GM12878 (cell line): ENCODE data around the gene KPNA3. TPM values are rescaled to one million over a fixed set of nuclear protein-coding genes. Genes with fewer than 3 reads are reported as not detected.

Source experiments
- ATAC-seq: fragments of 200-7000 bp; cut with Tn5 transposase; 3 replicates; pipeline ENCODE4 v1.9.1; 2020; ENCODE audit warnings: mild to moderate bottlenecking, moderate library complexity
- BruUV-seq: library from RNA; stranded (reverse); fragments of 400-500 nt; replicated peaks from 2 replicates; lab custom pipeline; 2021; lab: Mats Ljungman, UMichigan
- CTCF ChIA-PET: fragments of 300-600 bp; sonication (Branson Sonifier 250); formaldehyde crosslinking; extraction: SDS; loops from one replicate; lab custom pipeline; 2021; ENCODE audit warnings: inconsistent platforms; lab: Yijun Ruan, JAX
- POLR2A ChIA-PET: fragments of 350-600 bp; formaldehyde crosslinking; extraction: SDS; loops from one replicate; lab custom pipeline; 2021; ENCODE audit warnings: inconsistent platforms; lab: Charles Lee
- RAD21 ChIA-PET: fragments of 300-600 bp; sonication (Branson Sonifier 250); formaldehyde crosslinking; loops from one replicate; lab custom pipeline; 2023; ENCODE audit warnings: antibody characterized with exemption; ENCODE audit not compliant: unreplicated experiment; lab: Charles Lee
- SMC1A ChIA-PET: fragments of 300-600 bp; sonication (Branson Sonifier 250); formaldehyde crosslinking; loops from one replicate; lab custom pipeline; 2023; ENCODE audit not compliant: unreplicated experiment, uncharacterized antibody; lab: Charles Lee
- DNase-seq: peaks from one replicate; pipeline ENCODE4 v3.0.0-alpha.2; 2011; ENCODE audit warnings: low read depth, low spot score
- FAIRE-seq: peaks from 3 replicates; lab custom pipeline; 2011; peaks lifted over from hg19 to GRCh38; lab: Jason Lieb, UNC
- H2AFZ ChIP-seq: 2 replicates; pipeline ENCODE4 v1.6.0; 2011; ENCODE audit warnings: low read depth, low read length, control low read depth; ENCODE audit not compliant: control insufficient read depth
- H3K27ac ChIP-seq: 2 replicates; pipeline ENCODE4 v1.5.1; 2011; ENCODE audit warnings: control low read depth; ENCODE audit not compliant: control insufficient read depth, insufficient read depth
- H3K27me3 ChIP-seq, 2 experiments: replicated peaks in 1 of 2; 2 replicates each; pipeline versions ENCODE4 v1.6.0 to v1.6.1; 2011; ENCODE audit warnings: low read length in 1 of 2; ENCODE audit not compliant: control insufficient read depth in 2 of 2, insufficient read depth in 2 of 2
- H3K36me3 ChIP-seq, 2 experiments: 2 replicates each; pipeline ENCODE4 v1.5.1; 2011; ENCODE audit warnings: low read length in 1 of 2; ENCODE audit not compliant: control insufficient read depth in 2 of 2, insufficient read depth in 2 of 2
- H3K4me1 ChIP-seq: 2 replicates; pipeline ENCODE4 v1.6.1; 2011; ENCODE audit warnings: mild to moderate bottlenecking, low read length, moderate library complexity, mixed read lengths; ENCODE audit not compliant: control insufficient read depth, insufficient read depth
- H3K4me2 ChIP-seq: 2 replicates; pipeline ENCODE4 v1.6.0; 2011; ENCODE audit warnings: control low read depth; ENCODE audit not compliant: control insufficient read depth, insufficient read depth
- H3K4me3 ChIP-seq: fragments of 200-600 bp; sonication (generic); 2 replicates; pipeline ENCODE4 v1.5.1; 2016
- H3K79me2 ChIP-seq: 2 replicates; pipeline ENCODE4 v1.6.0; 2011; ENCODE audit warnings: low read length; ENCODE audit not compliant: control insufficient read depth, insufficient read depth
- H3K9ac ChIP-seq: 2 replicates; pipeline ENCODE4 v1.8.0; 2011; ENCODE audit warnings: low read length, control low read depth, mixed read lengths; ENCODE audit not compliant: control insufficient read depth, insufficient read depth
- H3K9me3 ChIP-seq: replicated peaks from 3 replicates; pipeline ENCODE4 v1.5.1; 2011; ENCODE audit warnings: mild to moderate bottlenecking, low read length; ENCODE audit not compliant: control insufficient read depth, insufficient read depth
- H4K20me1 ChIP-seq: 2 replicates; pipeline ENCODE4 v1.6.0; 2011; ENCODE audit not compliant: control insufficient read depth, insufficient read depth
- BCL11A ChIP-seq: IDR thresholded peaks from 2 replicates; pipeline ENCODE4 v1.6.1; 2011; ENCODE audit warnings: low read depth, low read length
- FOXM1 ChIP-seq: IDR thresholded peaks from 2 replicates; pipeline ENCODE4 v1.6.1; 2012; ENCODE audit warnings: low read depth, mild to moderate bottlenecking, inconsistent platforms, low read length, moderate library complexity
- HDAC6 ChIP-seq: fragments of 200-600 bp; sonication (generic); IDR thresholded peaks from one replicate; pipeline ENCODE4 v1.8.0; 2017; ENCODE audit warnings: antibody characterized with exemption; ENCODE audit not compliant: unreplicated experiment
- POLR2A ChIP-seq: IDR thresholded peaks from 2 replicates; pipeline ENCODE4 v1.6.1; 2011; ENCODE audit warnings: low read depth, mild to moderate bottlenecking, low read length
- TCF7 ChIP-seq: IDR thresholded peaks from 2 replicates; pipeline ENCODE4 v1.6.1; 2014; ENCODE audit warnings: antibody characterized with exemption, borderline replicate concordance
- YBX1 ChIP-seq: fragments of 450-650 bp; IDR thresholded peaks from 2 replicates; pipeline ENCODE4 v1.6.1; 2016; ENCODE audit warnings: antibody characterized with exemption
- WGBS: methylation state at CpG from one replicate; pipeline ENCODE4 v1.1.6; 2016; ENCODE audit warnings: low lambda C conversion rate; ENCODE audit not compliant: insufficient replicate concordance, insufficient coverage; ENCODE audit errors: missing lambda C conversion rate; 5-methylcytosine and 5-hydroxymethylcytosine counted together
- in situ Hi-C: fragments of 300-500 bp; cut with MboI; formaldehyde crosslinking; loops from 9 replicates; pipeline ENCODE4 v1.14.3; 2018; ENCODE audit warnings: mixed read lengths
- intact Hi-C: fragments of 100-400 bp; cut with micrococcal nuclease; formaldehyde crosslinking; loops from one replicate; pipeline ENCODE4 v1.14.2; 2022; ENCODE audit not compliant: unreplicated experiment
- polyA plus RNA-seq, 11 experiments: library from polyadenylated mRNA; depleted of rRNA in 4 of 11; unstranded in 6 of 11; stranded (reverse) in 5 of 11; fragments of >200 nt; fragmentation: Nextera tagmentation in 4 of 11; fragmentation: Illumina TruSeq in 1 of 11; extraction: Ambion mirVana in 4 of 11; extraction: Trizol in 1 of 11; gene quantifications; 1 replicate in 1 of 11; 2 replicates in 10 of 11; pipeline versions ENCODE4 v1.2.1 to v1.2.3, GENCODE V29; 2011 to 2016; ENCODE audit warnings: inconsistent platforms in 2 of 11, missing spikeins in 2 of 11, low read depth in 1 of 11
- total RNA-seq, 4 experiments: library from RNA; depleted of rRNA in 3 of 4; stranded (reverse); fragments of >200 nt in 3 of 4; fragmentation: Illumina TruSeq in 1 of 4; extraction: Trizol in 1 of 4; gene quantifications; 2 replicates each; pipeline versions ENCODE4 v1.2.1 to v1.2.3, GENCODE V29; 2013 to 2021
- TF ChIP-seq, protein P1 (sequence below), 3 experiments: IDR thresholded peaks in 2 of 3; conservative IDR thresholded peaks in 1 of 3; 2 replicates each; pipeline ENCODE4 v1.5.1; 2011; ENCODE audit warnings: low read depth in 3 of 3, low read length in 3 of 3, mild to moderate bottlenecking in 3 of 3, control low read depth in 2 of 3, moderate library complexity in 2 of 3, inconsistent platforms in 1 of 3, mixed read lengths in 1 of 3; ENCODE audit not compliant: control insufficient read depth in 2 of 3, insufficient read depth in 1 of 3; ENCODE audit errors: extremely low read depth in 1 of 3
- TF ChIP-seq, protein P2 (sequence below): IDR thresholded peaks from 2 replicates; pipeline ENCODE4 v1.6.1; 2011; ENCODE audit warnings: low read depth, low read length, improper control_type of control experiment, borderline replicate concordance
- TF ChIP-seq, protein P3 (sequence below): IDR thresholded peaks from 2 replicates; pipeline ENCODE4 v1.6.1; 2011; ENCODE audit warnings: borderline replicate concordance, low read depth, mild to moderate bottlenecking, moderate library complexity, mixed read lengths, low read length; ENCODE audit not compliant: insufficient read depth; ENCODE audit errors: extremely low read length

Gene KPNA3
- total and polyA plus RNA-seq, 10 of the 15 experiments (the other 5 are each of a cell fraction or from before 2014, with no cell fraction given): 23.3 to 50.5 (median 31.1) TPM

DNA sequence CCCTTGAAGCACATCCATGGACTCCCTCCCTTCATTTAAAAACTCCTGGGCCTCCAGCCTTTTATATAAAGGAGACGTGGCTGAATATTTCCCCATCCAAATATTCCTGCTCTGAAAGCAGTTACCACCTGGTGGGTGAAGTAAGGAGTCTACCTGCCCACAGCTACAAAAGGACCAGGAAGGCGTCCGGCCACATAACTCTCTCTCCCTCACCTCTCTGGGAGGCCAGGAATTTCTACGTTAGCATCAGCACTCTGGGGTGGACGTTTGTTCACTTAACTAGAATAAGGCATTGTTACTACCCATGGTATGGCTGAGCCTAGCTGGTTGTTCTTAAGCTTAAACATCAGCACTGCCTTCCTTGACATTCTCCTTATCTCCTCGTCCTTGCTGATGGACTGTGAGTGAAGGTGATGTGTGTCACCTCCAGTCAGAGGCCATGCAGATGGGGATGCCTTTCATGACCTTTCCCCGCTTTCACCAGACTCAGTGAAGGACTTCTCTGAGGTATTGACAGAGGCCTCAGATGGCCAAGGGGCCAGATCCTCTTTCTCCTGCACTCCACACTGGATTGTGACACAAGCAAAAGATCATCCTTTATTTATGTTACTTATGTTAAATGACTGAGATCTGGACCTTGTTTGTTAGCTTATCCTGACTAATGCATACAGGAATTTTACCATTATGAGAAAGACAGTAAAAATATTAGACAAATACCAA, 22.2 kb upstream of the KPNA3 start:
- intact Hi-C loops: no loop called here
- no peak overlapping the region for H3K27ac ChIP-seq
- no peaks in the 10 kb centered on the region for H3K9me3 ChIP-seq
- DNase-seq (no peak), FAIRE-seq (no peak), ATAC-seq (no peak)
- RAD21 ChIA-PET: no interaction called here
- whole genome bisulfite sequencing: 16% methylated on average over 7 of the region's 7 CpGs
- in situ Hi-C loops: no loop called here
- TF ChIP-seq BCL11A: no peak
- POLR2A ChIA-PET: no interaction called here
- no peaks in the 10 kb centered on the region for H3K79me2 ChIP-seq
- H3K4me2 ChIP-seq: no peak overlapping the region
- no peaks in the 10 kb centered on the region for H3K36me3 ChIP-seq
- BruUV-seq: no TSS peak
- CTCF ChIA-PET: interaction anchor here (1.1 kb wide), 1 partner anchor 8 kb away, joined by 4 read pairs; no protein-coding TSS in a partner anchor
- SMC1A ChIA-PET: no interaction called here
- H3K27me3 ChIP-seq: peaks cover 0 to 2% of the 10 kb centered on the region in 2 experiments; a peak in 1 of 4 replicates
- no peak overlapping the region for H3K9ac ChIP-seq
- H4K20me1 ChIP-seq: no peaks in the 10 kb centered on the region
- H3K4me3 ChIP-seq: no peak overlapping the region
- no peak overlapping the region for H2AFZ ChIP-seq
- no peaks in the 10 kb centered on the region for H3K4me1 ChIP-seq

DNA sequence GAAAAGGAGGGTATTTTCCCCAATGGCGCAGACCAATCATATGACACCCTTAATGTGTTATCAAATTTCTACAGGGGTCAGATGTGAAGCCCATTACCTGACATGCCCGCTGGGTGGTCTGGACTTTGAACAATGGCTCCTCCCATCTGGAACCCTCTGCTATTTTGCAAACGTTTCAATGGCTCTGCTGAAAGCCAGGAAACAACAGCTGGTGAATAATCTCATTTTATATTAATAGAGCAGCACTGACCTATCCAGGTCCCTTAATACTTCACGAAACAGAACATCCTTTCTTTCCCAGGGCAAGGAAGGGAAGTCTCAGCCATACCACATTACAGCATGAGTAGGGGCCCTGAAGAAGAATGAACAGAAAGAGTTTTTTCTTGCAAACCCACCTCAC, 20.3 kb upstream of the KPNA3 start:
- ATAC-seq (no peak), DNase-seq (no peak), FAIRE-seq (no peak)
- H3K27ac ChIP-seq: no peak overlapping the region
- H3K27me3 ChIP-seq: peaks cover 0 to 2% of the 10 kb centered on the region in 2 experiments; a peak in 2 of 4 replicates
- RAD21 ChIA-PET: no interaction called here
- POLR2A ChIA-PET: no interaction called here
- in situ Hi-C loops: no loop called here
- H3K36me3 ChIP-seq: no peaks in the 10 kb centered on the region
- H4K20me1 ChIP-seq: no peaks in the 10 kb centered on the region
- no TSS peak for BruUV-seq
- SMC1A ChIA-PET: interaction anchor here (0.9 kb wide), 1 partner anchor 11 kb away, joined by 5 read pairs; no protein-coding TSS in a partner anchor
- no peaks in the 10 kb centered on the region for H3K4me1 ChIP-seq
- H3K4me3 ChIP-seq: no peak overlapping the region
- no peak overlapping the region for H2AFZ ChIP-seq
- WGBS: 26% methylated on average over 4 of the region's 4 CpGs
- H3K79me2 ChIP-seq: no peaks in the 10 kb centered on the region
- H3K9ac ChIP-seq: no peak overlapping the region
- H3K9me3 ChIP-seq: no peaks in the 10 kb centered on the region
- no peak overlapping the region for H3K4me2 ChIP-seq
- CTCF ChIA-PET: no interaction called here
- intact Hi-C loops: no loop called here
- TF ChIP-seq FOXM1 (no peak), YBX1 (no peak), TCF7 (no peak), HDAC6 (no peak), POLR2A (no peak)
- TF ChIP-seq, protein P1, sequence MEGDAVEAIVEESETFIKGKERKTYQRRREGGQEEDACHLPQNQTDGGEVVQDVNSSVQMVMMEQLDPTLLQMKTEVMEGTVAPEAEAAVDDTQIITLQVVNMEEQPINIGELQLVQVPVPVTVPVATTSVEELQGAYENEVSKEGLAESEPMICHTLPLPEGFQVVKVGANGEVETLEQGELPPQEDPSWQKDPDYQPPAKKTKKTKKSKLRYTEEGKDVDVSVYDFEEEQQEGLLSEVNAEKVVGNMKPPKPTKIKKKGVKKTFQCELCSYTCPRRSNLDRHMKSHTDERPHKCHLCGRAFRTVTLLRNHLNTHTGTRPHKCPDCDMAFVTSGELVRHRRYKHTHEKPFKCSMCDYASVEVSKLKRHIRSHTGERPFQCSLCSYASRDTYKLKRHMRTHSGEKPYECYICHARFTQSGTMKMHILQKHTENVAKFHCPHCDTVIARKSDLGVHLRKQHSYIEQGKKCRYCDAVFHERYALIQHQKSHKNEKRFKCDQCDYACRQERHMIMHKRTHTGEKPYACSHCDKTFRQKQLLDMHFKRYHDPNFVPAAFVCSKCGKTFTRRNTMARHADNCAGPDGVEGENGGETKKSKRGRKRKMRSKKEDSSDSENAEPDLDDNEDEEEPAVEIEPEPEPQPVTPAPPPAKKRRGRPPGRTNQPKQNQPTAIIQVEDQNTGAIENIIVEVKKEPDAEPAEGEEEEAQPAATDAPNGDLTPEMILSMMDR (IDR thresholded peaks at IDR 0.05 in 2 of 3, conservative IDR thresholded peaks at IDR 0.05 in 1 of 3; ENCODE audit: control insufficient read depth in 2 of 3, extremely low read depth in 1 of 3, insufficient read depth in 1 of 3, low read depth in 3 of 3, low read length in 3 of 3): no peak
- TF ChIP-seq, protein P2, sequence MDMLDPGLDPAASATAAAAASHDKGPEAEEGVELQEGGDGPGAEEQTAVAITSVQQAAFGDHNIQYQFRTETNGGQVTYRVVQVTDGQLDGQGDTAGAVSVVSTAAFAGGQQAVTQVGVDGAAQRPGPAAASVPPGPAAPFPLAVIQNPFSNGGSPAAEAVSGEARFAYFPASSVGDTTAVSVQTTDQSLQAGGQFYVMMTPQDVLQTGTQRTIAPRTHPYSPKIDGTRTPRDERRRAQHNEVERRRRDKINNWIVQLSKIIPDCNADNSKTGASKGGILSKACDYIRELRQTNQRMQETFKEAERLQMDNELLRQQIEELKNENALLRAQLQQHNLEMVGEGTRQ: no peak
- TF ChIP-seq, protein P3, sequence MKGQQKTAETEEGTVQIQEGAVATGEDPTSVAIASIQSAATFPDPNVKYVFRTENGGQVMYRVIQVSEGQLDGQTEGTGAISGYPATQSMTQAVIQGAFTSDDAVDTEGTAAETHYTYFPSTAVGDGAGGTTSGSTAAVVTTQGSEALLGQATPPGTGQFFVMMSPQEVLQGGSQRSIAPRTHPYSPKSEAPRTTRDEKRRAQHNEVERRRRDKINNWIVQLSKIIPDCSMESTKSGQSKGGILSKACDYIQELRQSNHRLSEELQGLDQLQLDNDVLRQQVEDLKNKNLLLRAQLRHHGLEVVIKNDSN: no peak
